ENCODE measurements around the gene MAPKAP1. TPM values are rescaled to one million over a fixed set of nuclear protein-coding genes. Genes with fewer than 3 reads are reported as not detected.

Gene MAPKAP1
- total RNA-seq, 1 donor from 2014 or later: 49.6 TPM

DNA sequence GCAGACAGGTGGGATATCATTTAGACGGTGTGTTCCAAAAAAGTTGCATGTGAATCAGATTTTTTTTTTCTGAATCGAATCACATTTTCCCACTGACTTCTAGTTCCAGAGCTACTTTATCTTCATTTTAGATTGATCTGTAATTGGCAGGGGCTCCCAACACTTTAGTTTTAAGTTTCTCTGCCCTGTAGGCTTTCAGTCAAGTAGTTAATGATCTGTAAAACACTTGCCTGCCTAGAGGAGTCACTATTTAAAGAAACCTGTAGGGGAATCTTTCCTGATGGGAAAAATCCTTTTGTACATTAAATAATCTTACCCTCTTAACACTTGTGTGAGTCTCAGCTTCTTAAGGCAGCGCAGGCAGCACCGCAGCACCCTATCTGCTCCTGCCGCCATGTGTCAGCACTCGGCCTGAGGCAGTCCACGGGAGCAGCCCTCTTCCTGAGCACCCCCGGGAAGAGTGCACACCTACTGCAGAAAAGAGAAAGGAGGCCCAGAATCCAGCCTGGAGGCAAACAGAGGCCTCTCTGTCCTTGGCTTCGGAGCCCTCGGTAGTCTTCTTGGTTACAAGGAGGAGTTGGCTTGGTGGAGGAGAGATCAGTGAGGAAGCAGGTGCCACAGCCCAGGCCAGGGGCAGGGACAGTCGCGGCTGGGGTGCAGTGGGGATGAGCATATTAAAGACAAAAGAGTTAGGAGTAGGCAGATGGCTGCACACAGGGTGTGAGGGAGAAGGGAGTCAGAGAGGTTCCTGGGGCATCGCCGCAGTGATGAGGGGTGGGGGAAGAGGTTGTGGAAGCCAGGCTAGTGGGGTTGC, 236.0 kb downstream of the MAPKAP1 start:
- no peaks in the 10 kb centered on the region for H3K27me3 ChIP-seq
- intact Hi-C loops (cut with DNase I): no loop called here
- peaks cover 0 to 5% of the 10 kb centered on the region in 2 donors for H3K4me1 ChIP-seq
- no peaks in the 10 kb centered on the region for H3K9me3 ChIP-seq
- TF ChIP-seq, protein P1, sequence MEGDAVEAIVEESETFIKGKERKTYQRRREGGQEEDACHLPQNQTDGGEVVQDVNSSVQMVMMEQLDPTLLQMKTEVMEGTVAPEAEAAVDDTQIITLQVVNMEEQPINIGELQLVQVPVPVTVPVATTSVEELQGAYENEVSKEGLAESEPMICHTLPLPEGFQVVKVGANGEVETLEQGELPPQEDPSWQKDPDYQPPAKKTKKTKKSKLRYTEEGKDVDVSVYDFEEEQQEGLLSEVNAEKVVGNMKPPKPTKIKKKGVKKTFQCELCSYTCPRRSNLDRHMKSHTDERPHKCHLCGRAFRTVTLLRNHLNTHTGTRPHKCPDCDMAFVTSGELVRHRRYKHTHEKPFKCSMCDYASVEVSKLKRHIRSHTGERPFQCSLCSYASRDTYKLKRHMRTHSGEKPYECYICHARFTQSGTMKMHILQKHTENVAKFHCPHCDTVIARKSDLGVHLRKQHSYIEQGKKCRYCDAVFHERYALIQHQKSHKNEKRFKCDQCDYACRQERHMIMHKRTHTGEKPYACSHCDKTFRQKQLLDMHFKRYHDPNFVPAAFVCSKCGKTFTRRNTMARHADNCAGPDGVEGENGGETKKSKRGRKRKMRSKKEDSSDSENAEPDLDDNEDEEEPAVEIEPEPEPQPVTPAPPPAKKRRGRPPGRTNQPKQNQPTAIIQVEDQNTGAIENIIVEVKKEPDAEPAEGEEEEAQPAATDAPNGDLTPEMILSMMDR (IDR thresholded peaks at IDR 0.05): no peak
- no peak overlapping the region for H3K4me3 ChIP-seq
- H3K36me3 ChIP-seq: peaks cover 0 to 16% of the 10 kb centered on the region in 2 donors
- no peak overlapping the region for H3K27ac ChIP-seq
- no peak for DNase-seq (ENCODE audit: low spot score in 2 of 2)

DNA sequence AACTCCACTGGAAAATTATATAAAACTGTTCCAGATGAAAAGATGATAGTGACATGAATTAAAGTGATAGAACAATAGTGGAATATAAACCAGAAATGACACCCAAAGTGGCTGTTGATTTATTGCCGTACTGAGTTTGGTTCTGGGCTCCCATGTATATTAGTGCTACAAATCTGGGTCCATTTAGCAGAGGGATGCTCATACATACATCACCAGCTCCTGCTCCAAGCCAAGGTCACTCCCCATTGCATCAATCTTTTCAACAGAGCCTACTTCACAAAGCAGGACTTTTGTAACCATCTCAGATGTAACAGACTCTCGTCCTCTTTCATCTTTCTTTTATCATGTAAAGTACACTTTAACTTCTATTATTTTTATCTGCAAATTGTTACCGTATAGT, 236.8 kb downstream of the MAPKAP1 start:
- Histone ChIP-seq H3K27ac (no peak overlapping the region), H3K27me3 (no peaks in the 10 kb centered on the region), H3K9me3 (no peaks in the 10 kb centered on the region), H3K4me3 (no peak overlapping the region), H3K36me3 (peaks cover 0 to 16% of the 10 kb centered on the region in 2 donors), H3K4me1 (peaks cover 0 to 5% of the 10 kb centered on the region in 2 donors)
- intact Hi-C loops (cut with DNase I): no loop called here
- TF ChIP-seq, protein P1 (IDR thresholded peaks at IDR 0.05): no peak
- DNase-seq (ENCODE audit: low spot score in 2 of 2): no peak

DNA sequence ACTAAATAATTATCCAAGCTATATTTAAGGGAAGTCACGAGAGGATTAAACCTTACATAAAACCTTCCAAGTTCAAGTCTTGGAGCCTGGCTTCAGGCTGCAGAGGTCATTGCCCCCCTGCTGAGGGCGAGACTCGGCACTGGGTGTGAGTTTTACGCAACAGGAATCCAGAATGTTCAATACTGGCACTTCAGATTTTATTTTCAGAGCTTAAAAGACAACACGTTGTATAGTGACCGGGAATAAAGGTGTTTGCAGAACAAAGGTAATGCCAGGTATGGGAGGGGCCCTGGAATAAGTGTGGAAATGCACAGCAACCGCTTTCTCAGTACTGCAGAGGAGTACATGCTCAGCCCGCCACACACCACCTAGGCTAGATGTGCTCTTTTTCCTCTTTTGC, 238.4 kb downstream of the MAPKAP1 start:
- Histone ChIP-seq H3K27ac (no peak overlapping the region), H3K4me3 (no peak overlapping the region), H3K4me1 (peaks cover 0 to 5% of the 10 kb centered on the region in 2 donors), H3K36me3 (peaks cover 0 to 16% of the 10 kb centered on the region in 2 donors), H3K27me3 (no peaks in the 10 kb centered on the region), H3K9me3 (no peaks in the 10 kb centered on the region)
- no peak for DNase-seq (ENCODE audit: low spot score in 2 of 2)
- intact Hi-C loops (cut with DNase I): no loop called here
- TF ChIP-seq, protein P1 (IDR thresholded peaks at IDR 0.05): no peak

DNA sequence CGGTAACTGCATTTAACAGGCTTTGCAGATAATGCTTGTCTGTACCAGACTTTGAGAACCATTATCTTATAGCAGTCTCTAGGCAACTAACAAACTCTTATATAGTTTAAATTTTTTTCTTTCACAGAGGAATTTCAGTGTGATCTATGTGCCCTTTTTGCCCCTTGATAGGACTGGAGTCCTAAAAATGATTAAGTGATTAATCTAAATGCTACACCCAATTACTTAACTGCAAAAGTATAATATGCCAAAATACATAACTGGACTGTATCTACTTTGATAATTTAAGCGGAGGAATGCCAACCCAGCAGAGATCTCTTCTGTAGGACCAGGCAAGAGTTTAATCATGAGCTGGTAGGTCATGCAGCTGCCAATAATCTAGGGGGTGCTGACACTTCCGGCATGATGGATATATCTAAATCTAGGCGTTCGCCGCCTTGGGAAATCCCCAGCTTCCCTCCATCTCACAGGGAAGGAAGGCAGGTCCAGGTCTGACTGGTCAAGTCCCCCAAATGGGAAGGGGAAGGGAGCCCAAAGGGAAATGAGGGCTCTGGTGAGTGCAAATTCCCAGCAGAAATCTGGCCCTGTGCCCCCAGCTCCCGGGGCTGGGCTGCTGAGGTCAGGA, 239.8 kb downstream of the MAPKAP1 start:
- H3K4me1 ChIP-seq: no peaks in the 10 kb centered on the region
- TF ChIP-seq, protein P1 (IDR thresholded peaks at IDR 0.05): no peak

DNA sequence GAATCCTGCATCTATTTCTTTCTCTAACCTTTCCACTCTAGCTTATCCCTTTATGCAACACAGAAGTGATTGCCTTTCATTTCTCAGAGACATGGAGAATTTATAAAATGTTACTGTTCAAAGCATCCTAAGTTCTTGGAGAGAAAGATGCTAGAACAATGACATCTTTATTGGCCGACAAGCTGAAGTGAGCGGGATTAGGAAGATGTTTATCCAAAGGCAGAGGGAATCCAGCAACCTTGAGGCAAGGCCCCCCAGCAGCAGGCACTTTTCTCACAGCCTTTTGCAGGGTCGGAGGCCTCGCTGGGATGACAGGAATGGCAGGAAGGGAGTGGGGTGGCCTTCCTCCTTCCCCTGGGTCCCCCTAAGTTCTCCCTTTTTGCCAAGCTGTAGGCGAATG, 240.6 kb downstream of the MAPKAP1 start:
- H3K9me3 ChIP-seq: no peaks in the 10 kb centered on the region
- intact Hi-C loops (cut with DNase I): no loop called here
- no peak for DNase-seq (ENCODE audit: low spot score in 2 of 2)
- H3K36me3 ChIP-seq: peaks cover 0 to 16% of the 10 kb centered on the region in 2 donors
- H3K4me1 ChIP-seq: no peaks in the 10 kb centered on the region
- H3K27me3 ChIP-seq: no peaks in the 10 kb centered on the region
- no peak overlapping the region for H3K4me3 ChIP-seq
- TF ChIP-seq, protein P1 (IDR thresholded peaks at IDR 0.05): no peak
- no peak overlapping the region for H3K27ac ChIP-seq

More for the DNA sequence above, 239.8 kb downstream of the MAPKAP1 start:
- Histone ChIP-seq H3K27me3 (no peaks in the 10 kb centered on the region), H3K4me3 (no peak overlapping the region), H3K27ac (no peak overlapping the region), H3K9me3 (no peaks in the 10 kb centered on the region), H3K36me3 (peaks cover 0 to 16% of the 10 kb centered on the region in 2 donors)
- intact Hi-C loops (cut with DNase I): no loop called here
- DNase-seq (ENCODE audit: low spot score in 2 of 2): no peak

Data from ascending aorta (tissue), 2 donors.